GM12801 (cell line): Measurements from ENCODE around the gene FOXP1.

Experiments used
- CTCF ChIP-seq: IDR thresholded peaks from one replicate; pipeline ENCODE4 v1.5.1; 2011; ENCODE audit warnings: control low read depth; ENCODE audit not compliant: insufficient read length; ENCODE audit errors: extremely low read depth

FOXP1 gene

GRCh38 chr3:71265365-71265915 lies 318.1 kb downstream of the FOXP1 start:
- TF ChIP-seq CTCF = no peak

GRCh38 chr3:71264840-71265239 lies 318.7 kb downstream of the FOXP1 start:
- TF ChIP-seq CTCF = no peak

GRCh38 chr3:71262364-71263265 lies 320.9 kb downstream of the FOXP1 start:
- no peak for TF ChIP-seq CTCF

GRCh38 chr3:71260782-71261181 lies 322.7 kb downstream of the FOXP1 start:
- no peak for TF ChIP-seq CTCF

GRCh38 chr3:71258526-71258925 lies 325.0 kb downstream of the FOXP1 start:
- no peak for TF ChIP-seq CTCF

GRCh38 chr3:71258116-71258515 lies 325.4 kb downstream of the FOXP1 start:
- no peak for TF ChIP-seq CTCF

GRCh38 chr3:71255498-71255897 lies 328.0 kb downstream of the FOXP1 start:
- TF ChIP-seq CTCF = no peak
